Left ventricle myocardium inferior (tissue), 1 donor: ENCODE results near the gene CD79A. TPM values are rescaled to one million over a fixed set of nuclear protein-coding genes. Genes with fewer than 3 reads are reported as not detected.

Source experiments
- DNase-seq: peaks from one replicate; pipeline ENCODE4 v3.0.0-alpha.2; 2020
- H3K27ac ChIP-seq: fragments of 200-600 bp; replicated peaks from 2 replicates; pipeline ENCODE4 v1.8.0; 2021
- H3K27me3 ChIP-seq: fragments of 200-600 bp; 2 replicates; pipeline ENCODE4 v1.8.0; 2021; ENCODE audit warnings: low read depth
- H3K36me3 ChIP-seq: fragments of 200-600 bp; 2 replicates; pipeline ENCODE4 v1.8.0; 2021
- H3K4me1 ChIP-seq: fragments of 200-600 bp; 2 replicates; pipeline ENCODE4 v1.8.0; 2021
- H3K4me3 ChIP-seq: fragments of 200-600 bp; 2 replicates; pipeline ENCODE4 v1.8.0; 2021; ENCODE audit warnings: mild to moderate bottlenecking, moderate library complexity
- H3K9me3 ChIP-seq: fragments of 200-600 bp; replicated peaks from 2 replicates; pipeline ENCODE4 v1.8.0; 2021
- CTCF ChIP-seq: fragments of 200-600 bp; IDR thresholded peaks from 2 replicates; pipeline ENCODE4 v1.8.0; 2021; ENCODE audit warnings: antibody characterized with exemption, mild to moderate bottlenecking, borderline replicate concordance
- intact Hi-C: fragments of 100-400 bp; cut with micrococcal nuclease; formaldehyde crosslinking; loops from one replicate; pipeline ENCODE4 v1.11.0; 2022
- total RNA-seq: library from RNA; stranded (reverse); fragmentation: NEBNext Ultra II Directional; extraction: Animal tissue kit (Norgen Biotek cat#: 25700); gene quantifications from one replicate; pipeline ENCODE4 v1.2.1, GENCODE V29; 2021
- donor health status: DM: no; HTN: yes; CAD: no; lungs with severe emphysema.

The CD79A gene
- total RNA-seq, 1 donor from 2014 or later: not detected

- Histone ChIP-seq H3K27me3 (peaks cover 71% of the 10 kb centered on the region), H3K27ac (no peak overlapping the region), H3K9me3 (no peaks in the 10 kb centered on the region), H3K36me3 (no peaks in the 10 kb centered on the region), H3K4me1 (no peaks in the 10 kb centered on the region), H3K4me3 (no peak overlapping the region)
- TF ChIP-seq CTCF: no peak
- intact Hi-C loops: no loop called here
- no peak for DNase-seq
Measured at GRCh38 chr19:41851456-41851855, 25.6 kb upstream of the CD79A start.

GRCh38 chr19:41853344-41853743, 23.7 kb upstream of the CD79A start:
- Histone ChIP-seq H3K9me3 (no peaks in the 10 kb centered on the region), H3K27ac (no peak overlapping the region), H3K36me3 (no peaks in the 10 kb centered on the region), H3K4me3 (no peak overlapping the region), H3K27me3 (peaks cover 66% of the 10 kb centered on the region), H3K4me1 (no peaks in the 10 kb centered on the region)
- TF ChIP-seq CTCF: no peak
- DNase-seq: no peak
- intact Hi-C loops: no loop called here

GRCh38 chr19:41853768-41854167, 23.3 kb upstream of the CD79A start:
- intact Hi-C loops: no loop called here
- Histone ChIP-seq H3K4me1 (no peaks in the 10 kb centered on the region), H3K9me3 (no peaks in the 10 kb centered on the region), H3K36me3 (no peaks in the 10 kb centered on the region), H3K4me3 (no peak overlapping the region), H3K27me3 (peaks cover 62% of the 10 kb centered on the region), H3K27ac (no peak overlapping the region)
- no peak for TF ChIP-seq CTCF
- no peak for DNase-seq

GRCh38 chr19:41859213-41859617, 17.9 kb upstream of the CD79A start:
- H3K27me3 ChIP-seq: peaks cover 16% of the 10 kb centered on the region
- no peaks in the 10 kb centered on the region for H3K9me3 ChIP-seq
- intact Hi-C loops: no loop called here
- H3K4me3 ChIP-seq: peak overlapping the region; percentile 95
- DNase-seq: no peak
- H3K36me3 ChIP-seq: peaks cover 34% of the 10 kb centered on the region
- TF ChIP-seq CTCF: no peak
- peaks cover 41% of the 10 kb centered on the region for H3K4me1 ChIP-seq
- peak overlapping the region; percentile 99 for H3K27ac ChIP-seq

GRCh38 chr19:41859618-41860418, 17.3 kb upstream of the CD79A start, which contains the start of gene RPS19:
TSS of gene RPS19 (plus strand) at chr19:41860255. CDS start at chr19:41860775, 520 bp downstream.
- Histone ChIP-seq H3K36me3 (peaks cover 40% of the 10 kb centered on the region), H3K27ac (peak within 1 kb of the TSS; percentile 99), H3K4me3 (peak within 1 kb of the TSS; percentile 95), H3K9me3 (no peaks in the 10 kb centered on the region), H3K27me3 (peaks cover 14% of the 10 kb centered on the region), H3K4me1 (peaks cover 47% of the 10 kb centered on the region)
- TF ChIP-seq CTCF: peak; percentile 76
- intact Hi-C loops: loop anchor here (10.0 kb wide), 1 partner anchor 75 kb away; no protein-coding TSS in a partner anchor
- DNase-seq: peak; percentile 98
